Chondrocyte (in vitro differentiated cells): Measurements from ENCODE around the gene SLCO4A1. TPM values are rescaled to one million over a fixed set of nuclear protein-coding genes. Genes with fewer than 3 reads are reported as not detected.

Experiments
- DNase-seq: peaks from one replicate; pipeline ENCODE4 v3.0.0; 2021; ENCODE audit warnings: mixed read lengths, low spot score
- H3K27ac Mint-ChIP-seq: one replicate; pipeline ENCODE4 v1.8.0; 2021; ENCODE audit warnings: mild to moderate bottlenecking, moderate library complexity, mixed read lengths; ENCODE audit not compliant: unreplicated experiment
- H3K27me3 Mint-ChIP-seq: 2 replicates; pipeline ENCODE4 v1.8.0; 2021; ENCODE audit warnings: low read depth, mixed read lengths
- H3K36me3 Mint-ChIP-seq: 2 replicates; pipeline ENCODE4 v1.8.0; 2021; ENCODE audit warnings: low read depth, mixed read lengths
- H3K4me1 Mint-ChIP-seq: 2 replicates; pipeline ENCODE4 v1.8.0; 2021; ENCODE audit warnings: low read depth, mild to moderate bottlenecking, mixed read lengths
- H3K4me3 Mint-ChIP-seq: one replicate; pipeline ENCODE4 v1.8.0; 2021; ENCODE audit warnings: mild to moderate bottlenecking, moderate library complexity, mixed read lengths; ENCODE audit not compliant: unreplicated experiment
- H3K9me3 Mint-ChIP-seq: 2 replicates; pipeline ENCODE4 v1.8.0; 2021; ENCODE audit warnings: low read depth, mixed read lengths
- total RNA-seq: library from RNA; stranded (reverse); gene quantifications from 3 replicates; pipeline ENCODE4 v1.2.1, GENCODE V29; 2021
- TF ChIP-seq, protein P1 (sequence below): fragments of 200-600 bp; sonication (generic); IDR thresholded peaks from 2 replicates; pipeline ENCODE4 v1.5.0; 2021; ENCODE audit warnings: antibody characterized with exemption, mild to moderate bottlenecking, moderate library complexity

SLCO4A1 gene
- total RNA-seq, 1 donor from 2014 or later = not detected

DNA sequence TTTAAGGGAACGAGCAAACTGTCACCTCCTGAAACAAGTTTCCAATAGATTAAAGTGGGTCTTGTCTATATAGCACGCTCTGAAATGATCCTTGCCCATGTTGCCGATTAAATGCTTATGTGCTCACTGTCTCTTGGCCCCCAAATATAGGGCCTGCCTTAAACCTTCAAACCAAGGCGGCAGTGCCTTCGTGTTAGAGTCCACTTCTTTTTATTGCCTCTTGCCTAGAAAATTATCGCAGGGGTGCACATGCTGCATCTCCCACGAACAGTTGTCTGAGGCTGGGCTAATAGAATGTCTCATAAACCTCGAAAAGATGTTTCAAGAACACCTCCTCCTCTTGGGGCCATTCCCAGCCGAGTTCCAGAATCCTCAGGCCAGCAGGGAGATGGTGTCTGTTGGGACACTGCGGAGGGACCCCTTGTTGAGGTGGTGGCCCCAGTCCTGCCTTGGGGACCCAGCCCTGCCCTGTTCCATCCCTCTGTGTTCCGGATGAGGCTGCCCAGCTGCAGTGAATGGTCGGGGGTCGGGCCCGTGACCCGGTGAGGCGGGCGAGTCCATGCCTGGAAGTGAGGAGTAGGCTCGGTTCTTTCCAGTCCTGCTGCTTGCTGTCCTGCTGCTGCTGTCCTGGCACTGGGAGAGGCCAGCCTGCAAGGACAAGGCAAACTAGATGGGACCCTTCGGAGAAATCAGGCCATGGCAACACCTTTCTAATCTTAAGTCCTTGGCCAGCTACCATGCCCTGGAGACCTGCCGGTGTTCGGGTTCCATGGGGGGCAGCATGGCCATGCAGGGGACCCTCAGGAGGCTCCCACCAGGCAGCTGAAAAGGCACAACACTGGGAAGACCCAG, 34.7 kb upstream of the SLCO4A1 start:
- Mint-ChIP-seq H3K4me3 (no peak overlapping the region), H3K36me3 (peaks cover 3% of the 10 kb centered on the region), H3K9me3 (peaks cover 5% of the 10 kb centered on the region), H3K4me1 (peaks cover 5% of the 10 kb centered on the region), H3K27ac (no peak overlapping the region), H3K27me3 (peaks cover 36% of the 10 kb centered on the region)
- TF ChIP-seq, protein P1, sequence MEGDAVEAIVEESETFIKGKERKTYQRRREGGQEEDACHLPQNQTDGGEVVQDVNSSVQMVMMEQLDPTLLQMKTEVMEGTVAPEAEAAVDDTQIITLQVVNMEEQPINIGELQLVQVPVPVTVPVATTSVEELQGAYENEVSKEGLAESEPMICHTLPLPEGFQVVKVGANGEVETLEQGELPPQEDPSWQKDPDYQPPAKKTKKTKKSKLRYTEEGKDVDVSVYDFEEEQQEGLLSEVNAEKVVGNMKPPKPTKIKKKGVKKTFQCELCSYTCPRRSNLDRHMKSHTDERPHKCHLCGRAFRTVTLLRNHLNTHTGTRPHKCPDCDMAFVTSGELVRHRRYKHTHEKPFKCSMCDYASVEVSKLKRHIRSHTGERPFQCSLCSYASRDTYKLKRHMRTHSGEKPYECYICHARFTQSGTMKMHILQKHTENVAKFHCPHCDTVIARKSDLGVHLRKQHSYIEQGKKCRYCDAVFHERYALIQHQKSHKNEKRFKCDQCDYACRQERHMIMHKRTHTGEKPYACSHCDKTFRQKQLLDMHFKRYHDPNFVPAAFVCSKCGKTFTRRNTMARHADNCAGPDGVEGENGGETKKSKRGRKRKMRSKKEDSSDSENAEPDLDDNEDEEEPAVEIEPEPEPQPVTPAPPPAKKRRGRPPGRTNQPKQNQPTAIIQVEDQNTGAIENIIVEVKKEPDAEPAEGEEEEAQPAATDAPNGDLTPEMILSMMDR = no peak
- peak; percentile 91 for DNase-seq

DNA sequence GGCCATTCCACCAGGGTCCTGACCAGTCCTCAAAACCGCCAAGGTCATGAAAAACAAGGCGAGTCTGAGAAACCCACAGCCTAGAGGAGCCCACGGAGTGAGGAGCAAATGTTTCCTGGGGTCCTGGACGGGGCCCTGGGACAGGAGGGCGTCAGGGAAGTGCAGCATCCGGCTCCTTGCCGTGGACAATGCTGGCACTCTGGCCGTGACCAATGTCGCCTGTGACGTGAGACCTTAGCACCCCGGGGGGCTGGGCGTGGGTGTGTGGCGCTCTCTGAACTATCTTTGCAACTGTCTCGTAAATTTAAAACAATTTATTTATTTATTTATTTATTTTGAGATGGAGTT, 34.1 kb upstream of the SLCO4A1 start:
- H3K4me3 Mint-ChIP-seq = no peak overlapping the region

DNA sequence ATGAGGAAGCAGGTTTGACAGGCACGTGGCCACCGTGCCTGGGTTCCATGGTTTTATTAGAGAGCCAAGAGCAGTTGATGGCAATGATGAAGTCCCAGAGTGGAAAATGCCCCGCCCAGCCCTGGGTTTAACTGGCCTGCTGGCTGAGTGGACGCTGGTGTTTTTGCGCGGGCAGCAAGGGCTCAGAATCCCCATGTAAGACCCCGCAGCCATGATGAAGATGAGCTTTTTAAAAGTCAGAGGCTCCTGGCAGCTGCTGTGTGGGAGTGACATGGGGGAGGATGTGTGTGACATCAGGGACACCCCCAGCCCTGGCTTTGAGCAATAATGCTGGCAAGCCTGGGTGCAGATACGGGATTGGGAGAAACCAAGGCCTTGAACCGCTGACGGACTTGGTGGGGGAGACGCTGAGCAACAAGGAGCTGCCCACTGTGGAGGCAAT, 33.0 kb upstream of the SLCO4A1 start:
- Mint-ChIP-seq H3K4me3 (no peak overlapping the region), H3K36me3 (peaks cover 3% of the 10 kb centered on the region), H3K9me3 (peaks cover 5% of the 10 kb centered on the region), H3K27ac (no peak overlapping the region), H3K27me3 (peaks cover 43% of the 10 kb centered on the region), H3K4me1 (peaks cover 5% of the 10 kb centered on the region)
- peak; percentile 59 for DNase-seq
- TF ChIP-seq, protein P1 = no peak

More for the DNA sequence above, 34.1 kb upstream of the SLCO4A1 start:
- peaks cover 5% of the 10 kb centered on the region for H3K9me3 Mint-ChIP-seq
- H3K4me1 Mint-ChIP-seq = peaks cover 5% of the 10 kb centered on the region
- peaks cover 3% of the 10 kb centered on the region for H3K36me3 Mint-ChIP-seq
- peak; percentile 65 for DNase-seq
- TF ChIP-seq, protein P1 = no peak
- peaks cover 36% of the 10 kb centered on the region for H3K27me3 Mint-ChIP-seq
- no peak overlapping the region for H3K27ac Mint-ChIP-seq

DNA sequence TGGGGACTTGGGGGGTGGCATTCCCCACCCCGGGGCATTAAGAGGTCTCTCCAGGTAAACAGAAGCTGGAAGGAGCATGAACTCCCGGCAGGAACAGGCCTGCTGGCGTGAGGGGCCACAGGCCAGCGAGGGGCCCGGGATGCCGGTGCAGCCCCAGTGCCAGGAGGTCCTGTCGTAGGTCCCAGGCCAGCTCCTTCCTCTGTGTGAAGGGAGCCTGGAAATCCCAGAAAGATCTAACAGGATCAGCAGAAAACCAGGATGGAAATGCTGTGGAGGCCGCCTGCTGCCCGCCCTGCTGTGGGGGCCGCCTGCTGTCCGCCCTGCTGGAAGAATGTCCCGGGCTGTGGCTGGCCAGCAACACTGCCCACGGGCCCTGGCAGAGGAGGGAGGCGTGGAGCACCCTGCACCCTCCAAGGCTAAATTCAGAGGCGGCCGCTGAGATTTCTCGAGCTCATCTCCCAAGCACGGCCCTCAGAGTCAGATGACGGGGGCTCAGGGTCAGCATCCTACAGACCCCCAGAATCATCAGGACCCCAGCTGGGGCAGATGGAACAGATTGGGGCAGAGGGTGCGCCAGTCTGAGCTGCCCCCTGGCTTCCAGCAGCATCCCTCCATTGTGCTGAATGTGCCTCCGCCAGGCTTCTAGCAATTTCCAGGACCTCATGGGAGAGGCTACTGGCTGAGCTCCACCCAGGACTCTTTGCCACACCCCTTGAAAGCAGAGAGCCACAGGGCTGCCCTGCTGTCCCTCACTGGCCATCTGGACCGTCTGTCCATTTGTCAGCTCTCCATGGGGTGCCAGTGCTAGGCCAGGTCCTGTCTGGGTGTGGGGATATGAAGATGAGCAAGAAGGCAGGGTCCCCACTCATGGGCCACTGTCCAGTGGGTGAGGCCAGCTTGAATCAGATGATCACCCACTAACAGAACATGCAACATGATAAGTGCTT, 32.2 kb upstream of the SLCO4A1 start:
- peaks cover 3% of the 10 kb centered on the region for H3K36me3 Mint-ChIP-seq
- peaks cover 49% of the 10 kb centered on the region for H3K27me3 Mint-ChIP-seq
- H3K27ac Mint-ChIP-seq = no peak overlapping the region
- DNase-seq = peak; percentile 66
- H3K9me3 Mint-ChIP-seq = peaks cover 5% of the 10 kb centered on the region
- peaks cover 5% of the 10 kb centered on the region for H3K4me1 Mint-ChIP-seq
- no peak overlapping the region for H3K4me3 Mint-ChIP-seq
- TF ChIP-seq, protein P1 = no peak

DNA sequence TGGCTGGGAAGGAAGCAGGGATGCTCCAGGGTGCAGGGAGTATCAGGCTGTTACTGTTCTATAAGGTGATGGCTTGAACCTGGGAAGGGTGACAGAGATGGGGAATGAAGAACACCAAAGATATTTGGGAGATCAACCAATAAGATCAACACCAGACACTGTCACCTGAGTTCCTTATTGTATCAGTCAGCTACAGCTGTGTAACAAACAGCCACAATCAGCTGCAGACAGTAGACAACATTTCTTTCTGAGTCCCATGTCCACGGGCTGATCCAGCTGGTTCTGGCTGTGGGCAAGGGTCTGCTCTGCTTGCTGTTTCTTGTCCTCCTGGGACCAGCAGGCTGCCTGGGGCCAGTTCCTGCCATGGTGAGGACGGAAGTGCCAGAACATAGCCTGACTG, 31.3 kb upstream of the SLCO4A1 start:
- TF ChIP-seq, protein P1 = no peak
- Mint-ChIP-seq H3K27me3 (peaks cover 56% of the 10 kb centered on the region), H3K4me1 (peaks cover 5% of the 10 kb centered on the region), H3K36me3 (peaks cover 3% of the 10 kb centered on the region), H3K4me3 (no peak overlapping the region), H3K9me3 (peaks cover 5% of the 10 kb centered on the region), H3K27ac (no peak overlapping the region)
- DNase-seq = no peak
